ENCODE results near the gene DMTF1.
A peak's percentile ranks its signal among the peaks of the same experiment; 100 is the strongest.
"Not testable (repeated sequence)": the region's sequence is repeated elsewhere in the genome, so short reads cannot be mapped to it uniquely, and the experiment has no call there.

The DMTF1 gene

GRCh38 chr7:87199241-87199640 is 47.0 kb downstream of the DMTF1 start:
- no peak for DNase-seq

- no peak for DNase-seq
These were observed 47.6 kb downstream of the DMTF1 start for GRCh38 chr7:87199700-87200450.

- no peak for DNase-seq
These were observed 50.0 kb downstream of the DMTF1 start for GRCh38 chr7:87202208-87202607.

GRCh38 chr7:87202705-87203104 is 50.5 kb downstream of the DMTF1 start:
- no peak for DNase-seq

- DNase-seq, result not testable (repeated sequence)
These were observed 51.7 kb downstream of the DMTF1 start for GRCh38 chr7:87203929-87204328.

GRCh38 chr7:87204933-87205332 is 52.7 kb downstream of the DMTF1 start:
- DNase-seq, result no peak

- not testable (repeated sequence) for DNase-seq
These were observed 53.4 kb downstream of the DMTF1 start for GRCh38 chr7:87205701-87206100.

GRCh38 chr7:87206361-87206760 is 54.1 kb downstream of the DMTF1 start:
- DNase-seq, result no peak

GRCh38 chr7:87209295-87209924 is 57.2 kb downstream of the DMTF1 start:
- no peak for DNase-seq

- DNase-seq, result no peak
These were observed 58.3 kb downstream of the DMTF1 start for GRCh38 chr7:87210506-87210905.

- DNase-seq, result no peak
These were observed 60.2 kb downstream of the DMTF1 start for GRCh38 chr7:87212498-87212897.

GRCh38 chr7:87213252-87213651 is 61.0 kb downstream of the DMTF1 start:
- no peak for DNase-seq

- no peak for DNase-seq
These were observed 61.6 kb downstream of the DMTF1 start for GRCh38 chr7:87213811-87214210.

GRCh38 chr7:87215046-87215445 is 62.8 kb downstream of the DMTF1 start:
- no peak for DNase-seq

- DNase-seq, result no peak
These were observed 64.7 kb downstream of the DMTF1 start for GRCh38 chr7:87216701-87217508.

GRCh38 chr7:87217983-87218653 is 65.9 kb downstream of the DMTF1 start:
- no peak for DNase-seq

GRCh38 chr7:87218796-87219544 is 66.7 kb downstream of the DMTF1 start:
- DNase-seq, result peak; percentile 63

- DNase-seq, result peak; percentile 84
These were observed 67.3 kb downstream of the DMTF1 start, which contains the start of gene TMEM243 for GRCh38 chr7:87219545-87220025. TSS of gene TMEM243 (minus strand) at chr7:87219732. CDS start at chr7:87219503, 229 bp downstream.

GRCh38 chr7:87220026-87220733 is 67.9 kb downstream of the DMTF1 start:
- DNase-seq, result peak; percentile 80

GRCh38 chr7:87220734-87221215 is 68.5 kb downstream of the DMTF1 start:
- DNase-seq, result peak; percentile 47

- DNase-seq, result no peak
These were observed 71.4 kb downstream of the DMTF1 start for GRCh38 chr7:87223666-87224065.

All from left hindlimb (tissue), 1 donor.